Left lung (tissue), 10 donors: ENCODE measurements around the gene TNFAIP1. TPM values are rescaled to one million over a fixed set of nuclear protein-coding genes. Genes with fewer than 3 reads are reported as not detected.

Experiments
- ATAC-seq: fragments of 200-7000 bp; cut with Tn5 transposase; one replicate; pipeline ENCODE4 v1.9.1; 2020; ENCODE audit warnings: moderate library complexity
- DNase-seq, 4 donors: peaks; one replicate each; pipeline ENCODE4 v3.0.0-alpha.2; 2013 to 2020
- H3K27ac ChIP-seq, 2 donors: fragments of 200-600 bp; sonication (generic) in 1 of 2; one replicate each; pipeline versions ENCODE4 v1.5.0 to v1.8.0; 2020 to 2021
- H3K27me3 ChIP-seq, 2 donors: fragments of 200-600 bp; sonication (generic) in 1 of 2; one replicate each; pipeline versions ENCODE4 v1.5.0 to v1.8.0; 2020 to 2021
- H3K36me3 ChIP-seq, 2 donors: fragments of 200-600 bp; sonication (generic) in 1 of 2; one replicate each; pipeline versions ENCODE4 v1.5.0 to v1.8.0; 2020 to 2021
- H3K4me1 ChIP-seq, 2 donors: fragments of 200-600 bp; one replicate each; pipeline ENCODE4 v1.8.0; 2021
- H3K4me3 ChIP-seq, 2 donors: fragments of 200-600 bp; sonication (generic) in 1 of 2; one replicate each; pipeline versions ENCODE4 v1.5.0 to v1.8.0; 2020 to 2021; ENCODE audit warnings: mild to moderate bottlenecking in 1 of 2
- H3K9me3 ChIP-seq, 2 donors: fragments of 200-600 bp; sonication (generic) in 1 of 2; one replicate each; pipeline versions ENCODE4 v1.5.0 to v1.8.0; 2020 to 2021
- intact Hi-C, 2 donors: fragments of 100-400 bp; cut with DNase I; formaldehyde crosslinking; loops; one replicate each; pipeline versions ENCODE4 v1.11.2 to v1.14.2; 2022
- polyA plus RNA-seq, 6 donors: library from polyadenylated mRNA; unstranded; fragments of 120-200 nt; gene quantifications; one replicate each; pipeline ENCODE4 v1.2.1, GENCODE V29; 2013; ENCODE audit not compliant: insufficient read length in 6 of 6
- total RNA-seq, 2 donors: library from RNA; stranded (reverse); fragmentation: NEBNext Ultra II Directional; extraction: Animal tissue kit (Norgen Biotek cat#: 25700); gene quantifications; one replicate each; pipeline ENCODE4 v1.2.1, GENCODE V29; 2021
- TF ChIP-seq, protein P1 (sequence below), 2 donors: fragments of 200-600 bp; sonication (generic) in 1 of 2; IDR thresholded peaks; one replicate each; pipeline versions ENCODE4 v1.5.0 to v1.8.0; 2021; ENCODE audit warnings: antibody characterized with exemption in 2 of 2
- donor health status: DM: no; HTN: yes; CAD: no.
- donor health status: DM: no; HTN: no; CAD: no.

TNFAIP1 gene
- total and polyA plus RNA-seq, 8 donors = 34.2 to 80.7 (median 40.9) TPM

DNA sequence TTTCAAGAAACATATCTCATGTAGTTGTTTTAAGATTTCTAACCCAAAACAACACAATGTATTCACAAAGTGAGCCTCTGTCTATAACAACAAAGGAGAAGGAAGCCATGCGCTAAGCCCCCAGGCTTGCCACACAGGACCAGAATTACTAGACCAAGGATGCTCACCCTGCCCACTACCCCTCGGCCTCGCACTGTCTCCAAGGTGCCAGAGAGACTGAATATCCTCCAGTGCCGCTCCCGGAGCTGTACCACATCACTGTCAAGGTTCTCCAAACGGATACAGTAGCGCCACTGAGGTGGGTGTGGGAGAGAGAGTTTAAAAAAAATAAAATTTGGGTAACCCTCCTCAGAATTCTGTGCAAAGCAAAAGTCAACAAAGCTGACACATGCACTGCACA is 14.7 kb downstream of the TNFAIP1 start:
- Histone ChIP-seq H3K9me3 (no peaks in the 10 kb centered on the region), H3K4me1 (peaks cover 0 to 14% of the 10 kb centered on the region in 2 donors), H3K36me3 (peaks cover 0 to 98% of the 10 kb centered on the region in 2 donors), H3K27ac (no peak overlapping the region), H3K4me3 (no peak overlapping the region), H3K27me3 (no peaks in the 10 kb centered on the region)
- DNase-seq = no peak
- ATAC-seq = no peak
- intact Hi-C loops = no loop called here
- TF ChIP-seq, protein P1, sequence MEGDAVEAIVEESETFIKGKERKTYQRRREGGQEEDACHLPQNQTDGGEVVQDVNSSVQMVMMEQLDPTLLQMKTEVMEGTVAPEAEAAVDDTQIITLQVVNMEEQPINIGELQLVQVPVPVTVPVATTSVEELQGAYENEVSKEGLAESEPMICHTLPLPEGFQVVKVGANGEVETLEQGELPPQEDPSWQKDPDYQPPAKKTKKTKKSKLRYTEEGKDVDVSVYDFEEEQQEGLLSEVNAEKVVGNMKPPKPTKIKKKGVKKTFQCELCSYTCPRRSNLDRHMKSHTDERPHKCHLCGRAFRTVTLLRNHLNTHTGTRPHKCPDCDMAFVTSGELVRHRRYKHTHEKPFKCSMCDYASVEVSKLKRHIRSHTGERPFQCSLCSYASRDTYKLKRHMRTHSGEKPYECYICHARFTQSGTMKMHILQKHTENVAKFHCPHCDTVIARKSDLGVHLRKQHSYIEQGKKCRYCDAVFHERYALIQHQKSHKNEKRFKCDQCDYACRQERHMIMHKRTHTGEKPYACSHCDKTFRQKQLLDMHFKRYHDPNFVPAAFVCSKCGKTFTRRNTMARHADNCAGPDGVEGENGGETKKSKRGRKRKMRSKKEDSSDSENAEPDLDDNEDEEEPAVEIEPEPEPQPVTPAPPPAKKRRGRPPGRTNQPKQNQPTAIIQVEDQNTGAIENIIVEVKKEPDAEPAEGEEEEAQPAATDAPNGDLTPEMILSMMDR (IDR thresholded peaks at IDR 0.05) = no peak

DNA sequence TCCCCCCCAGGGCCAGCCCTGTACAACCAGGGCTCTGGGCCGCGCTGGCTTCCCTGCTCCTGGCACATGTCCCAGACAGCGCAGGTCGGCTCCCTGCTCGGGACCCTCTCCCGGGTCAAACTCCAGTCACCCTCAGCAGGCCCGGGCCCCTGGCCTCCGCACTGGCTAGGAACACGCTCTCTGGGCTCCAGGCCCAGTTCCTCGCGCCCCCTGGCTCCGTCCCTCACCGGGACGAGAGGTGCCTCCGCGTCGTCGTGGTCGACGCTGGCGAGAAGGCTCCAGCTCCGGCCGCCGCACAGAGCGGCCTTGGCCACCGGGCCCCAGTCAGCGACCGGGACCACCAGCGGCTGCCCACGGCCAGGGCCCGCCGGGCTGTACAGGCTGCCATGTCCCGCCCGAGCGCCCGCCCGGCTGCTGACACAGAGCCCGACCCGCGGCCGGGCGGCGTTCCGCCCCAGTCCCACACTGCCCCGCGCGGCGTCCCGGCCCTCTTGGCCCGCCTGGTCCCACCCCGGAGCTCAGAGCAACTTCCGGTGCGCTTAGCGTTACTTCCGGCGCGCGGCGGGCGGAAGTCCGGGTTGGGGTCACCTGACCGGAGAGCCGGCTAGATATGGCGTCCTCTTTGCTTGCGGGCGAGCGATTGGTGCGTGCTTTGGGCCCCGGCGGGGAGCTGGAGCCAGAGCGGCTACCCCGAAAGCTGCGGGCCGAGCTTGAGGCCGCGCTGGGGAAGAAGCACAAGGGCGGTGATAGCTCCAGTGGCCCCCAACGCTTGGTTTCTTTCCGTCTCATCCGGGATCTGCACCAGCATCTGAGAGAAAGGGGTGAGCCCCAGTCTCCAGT is 21.7 kb downstream of the TNFAIP1 start, which contains the start of gene POLDIP2:
Gene POLDIP2, minus strand, starts transcription at position 467 of the 840 bp plus-strand sequence. Its CDS starts 79 bp downstream, at position 388.
- intact Hi-C loops = no loop called here
- Histone ChIP-seq H3K36me3 (peaks cover 0 to 63% of the 10 kb centered on the region in 2 donors), H3K4me1 (peaks cover 17 to 33% of the 10 kb centered on the region in 2 donors), H3K4me3 (peak within 1 kb of the TSS; percentile 95 to 98), H3K27ac (peak within 1 kb of the TSS; percentile 84 to 88), H3K27me3 (no peaks in the 10 kb centered on the region), H3K9me3 (no peaks in the 10 kb centered on the region)
- ATAC-seq (peak; percentile 100), DNase-seq (peak; percentile 92 to 99 (median 96))
- TF ChIP-seq, protein P1 (IDR thresholded peaks at IDR 0.05) = peak in 1 of 2 donors; percentile 29

- no peaks in the 10 kb centered on the region for H3K9me3 ChIP-seq
- H3K27me3 ChIP-seq = no peaks in the 10 kb centered on the region
- DNase-seq = no peak
- no peak for ATAC-seq
- peak overlapping the region; percentile 84 to 88 for H3K27ac ChIP-seq
- intact Hi-C loops = no loop called here
- peaks cover 17 to 33% of the 10 kb centered on the region in 2 donors for H3K4me1 ChIP-seq
- H3K36me3 ChIP-seq = peaks cover 0 to 63% of the 10 kb centered on the region in 2 donors
- peak overlapping the region; percentile 95 to 98 for H3K4me3 ChIP-seq
- TF ChIP-seq, protein P1 (IDR thresholded peaks at IDR 0.05) = no peak
Observed at GRCh38 chr17:28357901-28358197, 22.3 kb downstream of the TNFAIP1 start.

DNA sequence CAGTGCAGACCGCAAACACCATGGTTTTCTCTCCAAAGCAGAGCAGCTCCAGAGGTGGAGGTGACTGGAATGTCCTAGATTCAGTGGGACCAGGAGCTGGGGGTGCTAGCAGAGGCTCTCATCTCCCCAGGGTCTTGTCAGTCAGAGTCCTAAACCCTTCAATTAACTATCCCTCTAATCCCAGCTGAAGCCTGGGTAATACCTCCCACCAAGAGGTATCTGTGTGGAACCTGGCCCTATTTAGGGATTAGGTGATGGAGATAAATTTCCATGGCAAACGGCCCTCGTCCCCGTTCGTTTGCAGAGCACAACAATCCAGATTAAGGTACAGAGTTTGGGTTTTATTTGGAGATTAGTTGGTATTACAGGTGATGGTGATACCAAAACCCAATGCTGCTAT is 27.6 kb downstream of the TNFAIP1 start:
- H3K4me1 ChIP-seq = peaks cover 6 to 10% of the 10 kb centered on the region in 2 donors
- no peaks in the 10 kb centered on the region for H3K9me3 ChIP-seq
- DNase-seq (no peak), ATAC-seq (no peak)
- no peak overlapping the region for H3K27ac ChIP-seq
- intact Hi-C loops = no loop called here
- H3K27me3 ChIP-seq = no peaks in the 10 kb centered on the region
- no peak overlapping the region for H3K4me3 ChIP-seq
- TF ChIP-seq, protein P1 (IDR thresholded peaks at IDR 0.05) = no peak
- peaks cover 0 to 66% of the 10 kb centered on the region in 2 donors for H3K36me3 ChIP-seq

- DNase-seq (no peak), ATAC-seq (no peak)
- Histone ChIP-seq H3K36me3 (peaks cover 0 to 63% of the 10 kb centered on the region in 2 donors), H3K9me3 (no peaks in the 10 kb centered on the region), H3K4me3 (no peak overlapping the region), H3K4me1 (peaks cover 0 to 2% of the 10 kb centered on the region in 2 donors), H3K27me3 (no peaks in the 10 kb centered on the region), H3K27ac (no peak overlapping the region)
- intact Hi-C loops = no loop called here
- TF ChIP-seq, protein P1 (IDR thresholded peaks at IDR 0.05) = no peak
Observed at GRCh38 chr17:28363776-28364650, 28.5 kb downstream of the TNFAIP1 start.
